ENCODE results near the gene UBE2K. TPM values are rescaled to one million over a fixed set of nuclear protein-coding genes. Genes with fewer than 3 reads are reported as not detected.

The UBE2K gene
- total RNA-seq, 4 donors from 2014 or later: 28.7 to 38.8 (median 32.1) TPM

DNA sequence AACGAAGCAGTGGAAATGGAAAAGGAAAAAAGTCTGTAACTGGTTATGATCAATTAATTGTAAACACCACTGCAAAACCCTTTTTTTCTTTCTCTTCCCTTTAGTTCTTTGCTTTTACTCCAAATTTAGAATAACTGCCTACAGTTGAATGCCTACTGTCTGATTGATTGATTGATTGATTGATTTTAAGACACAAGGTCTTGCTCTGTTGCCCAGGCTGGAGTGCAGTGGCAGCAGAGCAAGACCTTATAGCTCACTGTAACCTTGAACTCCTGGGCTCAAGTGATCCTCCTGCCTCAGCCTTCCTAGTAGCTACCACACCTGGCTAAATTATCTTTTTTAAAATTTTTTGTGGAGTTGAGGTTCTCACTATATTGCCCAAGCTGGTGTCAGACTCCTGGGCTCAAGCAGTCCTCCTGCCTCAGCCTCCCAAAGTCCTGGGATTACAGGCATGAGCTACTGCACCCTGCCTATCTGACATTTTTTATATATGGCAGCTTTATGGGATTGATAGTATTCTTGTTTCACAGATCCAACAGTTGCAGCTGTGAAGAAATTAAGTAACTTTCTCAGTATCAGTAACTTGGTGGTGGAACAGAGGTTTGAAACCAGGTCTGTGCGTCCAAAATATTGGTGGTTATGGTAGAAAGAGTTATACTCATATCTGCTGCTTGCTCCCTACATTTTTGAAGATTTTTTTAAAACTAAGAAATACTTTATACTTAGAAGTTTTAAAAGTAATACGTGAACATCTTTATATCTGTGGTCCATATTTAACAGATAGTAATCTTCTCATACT lies 12.4 kb downstream of the UBE2K start:
- Histone ChIP-seq H3K27ac (peak overlapping the region in 1 of 4 donors; percentile 4), H3K27me3 (no peaks in the 10 kb centered on the region), H3K9me3 (no peaks in the 10 kb centered on the region), H3K4me1 (peaks cover 46 to 47% of the 10 kb centered on the region in 2 donors), H3K36me3 (no peaks in the 10 kb centered on the region), H3K4me3 (no peak overlapping the region)
- DNase-seq (no peak), ATAC-seq (no peak)
- in situ Hi-C loops (cut with MboI; ENCODE audit: low sequenced_read_pairs in 4 of 4): no loop called here
- TF ChIP-seq, protein P1, sequence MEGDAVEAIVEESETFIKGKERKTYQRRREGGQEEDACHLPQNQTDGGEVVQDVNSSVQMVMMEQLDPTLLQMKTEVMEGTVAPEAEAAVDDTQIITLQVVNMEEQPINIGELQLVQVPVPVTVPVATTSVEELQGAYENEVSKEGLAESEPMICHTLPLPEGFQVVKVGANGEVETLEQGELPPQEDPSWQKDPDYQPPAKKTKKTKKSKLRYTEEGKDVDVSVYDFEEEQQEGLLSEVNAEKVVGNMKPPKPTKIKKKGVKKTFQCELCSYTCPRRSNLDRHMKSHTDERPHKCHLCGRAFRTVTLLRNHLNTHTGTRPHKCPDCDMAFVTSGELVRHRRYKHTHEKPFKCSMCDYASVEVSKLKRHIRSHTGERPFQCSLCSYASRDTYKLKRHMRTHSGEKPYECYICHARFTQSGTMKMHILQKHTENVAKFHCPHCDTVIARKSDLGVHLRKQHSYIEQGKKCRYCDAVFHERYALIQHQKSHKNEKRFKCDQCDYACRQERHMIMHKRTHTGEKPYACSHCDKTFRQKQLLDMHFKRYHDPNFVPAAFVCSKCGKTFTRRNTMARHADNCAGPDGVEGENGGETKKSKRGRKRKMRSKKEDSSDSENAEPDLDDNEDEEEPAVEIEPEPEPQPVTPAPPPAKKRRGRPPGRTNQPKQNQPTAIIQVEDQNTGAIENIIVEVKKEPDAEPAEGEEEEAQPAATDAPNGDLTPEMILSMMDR (IDR thresholded peaks at IDR 0.05 in 4 of 5, conservative IDR thresholded peaks at IDR 0.05 in 1 of 5): no peak
- TF ChIP-seq POLR2A (IDR thresholded peaks at IDR 0.05): no peak
- intact Hi-C loops (cut with DNase I; ENCODE audit: low total_unique reads): no loop called here

DNA sequence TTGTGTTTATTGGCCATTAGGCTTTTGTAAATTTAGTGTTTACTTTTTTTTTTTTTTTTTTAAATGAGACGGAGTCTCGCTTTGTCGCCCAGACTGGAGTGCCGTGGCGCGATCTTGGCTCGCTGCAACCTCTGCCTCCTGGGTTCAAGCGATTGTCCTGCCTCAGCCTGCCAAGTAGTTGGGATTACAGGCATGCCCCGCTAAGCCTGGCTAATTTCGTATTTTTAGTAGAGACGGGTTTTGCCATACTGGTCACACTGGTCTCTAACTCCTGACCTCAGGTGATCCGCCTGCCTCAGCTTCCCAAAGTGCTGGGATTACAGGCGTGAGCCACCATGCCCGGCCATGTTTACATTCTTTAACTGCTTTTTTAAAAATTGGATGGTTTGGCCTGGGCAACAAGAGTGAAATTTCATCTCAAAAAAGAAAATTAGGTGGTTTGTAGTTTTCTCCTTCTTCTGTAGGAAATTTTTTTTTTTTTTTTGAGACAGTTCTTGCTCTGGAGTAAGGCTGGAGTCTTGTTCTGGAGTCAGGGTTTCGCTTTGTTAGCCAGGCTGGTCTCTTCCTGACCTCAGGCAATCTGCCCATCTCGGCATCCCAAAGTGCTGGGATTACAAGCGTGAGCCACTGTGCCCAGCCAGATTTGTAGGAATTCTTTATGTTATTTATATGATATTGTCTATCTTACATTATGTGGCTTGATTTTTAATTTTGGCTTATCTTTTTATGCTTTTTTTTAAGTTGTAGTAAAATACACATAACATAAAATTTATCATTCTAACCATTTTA lies 15.1 kb downstream of the UBE2K start:
- Histone ChIP-seq H3K4me1 (peaks cover 29 to 36% of the 10 kb centered on the region in 2 donors), H3K36me3 (peaks cover 0 to 1% of the 10 kb centered on the region in 2 donors), H3K27ac (peak overlapping the region in 3 of 4 donors; percentile 40 to 62 (median 60)), H3K4me3 (no peak overlapping the region), H3K9me3 (no peaks in the 10 kb centered on the region), H3K27me3 (no peaks in the 10 kb centered on the region)
- intact Hi-C loops (cut with DNase I; ENCODE audit: low total_unique reads) (no loop called here), in situ Hi-C loops (cut with MboI; ENCODE audit: low sequenced_read_pairs in 4 of 4) (no loop called here)
- ATAC-seq: peak in 1 of 2 donors; percentile 35
- TF ChIP-seq, protein P1 (IDR thresholded peaks at IDR 0.05 in 4 of 5, conservative IDR thresholded peaks at IDR 0.05 in 1 of 5): no peak
- TF ChIP-seq POLR2A (IDR thresholded peaks at IDR 0.05): no peak
- no peak for DNase-seq

- H3K4me3 ChIP-seq: no peak overlapping the region
- peaks cover 0 to 5% of the 10 kb centered on the region in 2 donors for H3K36me3 ChIP-seq
- H3K27ac ChIP-seq: peak overlapping the region; percentile 25 to 62 (median 50)
- no peaks in the 10 kb centered on the region for H3K27me3 ChIP-seq
- in situ Hi-C loops (cut with MboI; ENCODE audit: low sequenced_read_pairs in 4 of 4) (no loop called here), intact Hi-C loops (cut with DNase I; ENCODE audit: low total_unique reads) (no loop called here)
- no peaks in the 10 kb centered on the region for H3K9me3 ChIP-seq
- DNase-seq: peak in 1 of 2 donors; percentile 30
- ATAC-seq: peak; percentile 50 to 86
- TF ChIP-seq, protein P1 (IDR thresholded peaks at IDR 0.05 in 4 of 5, conservative IDR thresholded peaks at IDR 0.05 in 1 of 5): no peak
- TF ChIP-seq POLR2A (IDR thresholded peaks at IDR 0.05): no peak
- peaks cover 23 to 31% of the 10 kb centered on the region in 2 donors for H3K4me1 ChIP-seq
These were observed 15.8 kb downstream of the UBE2K start for GRCh38 chr4:39713691-39714090.

DNA sequence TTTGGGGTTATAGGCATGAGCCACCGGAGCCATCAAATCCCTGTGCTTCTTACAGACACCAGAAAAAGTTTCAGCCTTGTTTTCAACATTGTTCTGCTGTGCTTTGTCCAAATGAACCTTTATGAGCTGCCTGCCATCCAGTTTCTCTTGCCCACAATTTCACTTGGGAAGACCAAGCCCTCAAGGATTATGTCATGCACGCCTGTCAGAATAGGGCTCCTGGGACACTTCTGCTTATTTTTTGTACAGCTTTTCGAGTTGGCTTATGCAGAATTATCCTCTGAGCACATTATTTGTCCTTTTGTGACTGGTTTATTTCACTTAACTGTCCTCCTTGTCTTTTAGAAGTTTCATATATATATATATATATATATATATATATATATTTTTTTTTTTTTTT lies 16.2 kb downstream of the UBE2K start:
- H3K36me3 ChIP-seq: peaks cover 0 to 5% of the 10 kb centered on the region in 2 donors
- DNase-seq (no peak), ATAC-seq (peak in 1 of 2 donors; percentile 13)
- H3K27me3 ChIP-seq: no peaks in the 10 kb centered on the region
- in situ Hi-C loops (cut with MboI; ENCODE audit: low sequenced_read_pairs in 4 of 4) (no loop called here), intact Hi-C loops (cut with DNase I; ENCODE audit: low total_unique reads) (no loop called here)
- H3K4me3 ChIP-seq: no peak overlapping the region
- TF ChIP-seq, protein P1 (IDR thresholded peaks at IDR 0.05 in 4 of 5, conservative IDR thresholded peaks at IDR 0.05 in 1 of 5): no peak
- no peak for TF ChIP-seq POLR2A (IDR thresholded peaks at IDR 0.05)
- peaks cover 23 to 26% of the 10 kb centered on the region in 2 donors for H3K4me1 ChIP-seq
- peak overlapping the region; percentile 5 to 54 (median 32) for H3K27ac ChIP-seq
- H3K9me3 ChIP-seq: no peaks in the 10 kb centered on the region
